OCI-LY7 (cell line): Measurements from ENCODE around the gene SPSB1.

Source experiments
- EZH2phosphoT487 ChIP-seq: fragments of 200-600 bp; sonication (generic); IDR thresholded peaks from 2 replicates; pipeline ENCODE4 v1.6.1; 2018; ENCODE audit warnings: low read depth, borderline replicate concordance, mild to moderate bottlenecking, mixed run types, antibody characterized with exemption, low read length, moderate library complexity, mixed read lengths
- TF ChIP-seq, protein P1 (sequence below): fragments of 200-600 bp; sonication (generic); conservative IDR thresholded peaks from 2 replicates; pipeline ENCODE4 v1.5.1; 2014; ENCODE audit warnings: mild to moderate bottlenecking, antibody characterized with exemption, low read length, moderate library complexity, mixed read lengths

GRCh38 chr1:9263276-9263855 is 29.3 kb upstream of the SPSB1 start:
- TF ChIP-seq, protein P1, sequence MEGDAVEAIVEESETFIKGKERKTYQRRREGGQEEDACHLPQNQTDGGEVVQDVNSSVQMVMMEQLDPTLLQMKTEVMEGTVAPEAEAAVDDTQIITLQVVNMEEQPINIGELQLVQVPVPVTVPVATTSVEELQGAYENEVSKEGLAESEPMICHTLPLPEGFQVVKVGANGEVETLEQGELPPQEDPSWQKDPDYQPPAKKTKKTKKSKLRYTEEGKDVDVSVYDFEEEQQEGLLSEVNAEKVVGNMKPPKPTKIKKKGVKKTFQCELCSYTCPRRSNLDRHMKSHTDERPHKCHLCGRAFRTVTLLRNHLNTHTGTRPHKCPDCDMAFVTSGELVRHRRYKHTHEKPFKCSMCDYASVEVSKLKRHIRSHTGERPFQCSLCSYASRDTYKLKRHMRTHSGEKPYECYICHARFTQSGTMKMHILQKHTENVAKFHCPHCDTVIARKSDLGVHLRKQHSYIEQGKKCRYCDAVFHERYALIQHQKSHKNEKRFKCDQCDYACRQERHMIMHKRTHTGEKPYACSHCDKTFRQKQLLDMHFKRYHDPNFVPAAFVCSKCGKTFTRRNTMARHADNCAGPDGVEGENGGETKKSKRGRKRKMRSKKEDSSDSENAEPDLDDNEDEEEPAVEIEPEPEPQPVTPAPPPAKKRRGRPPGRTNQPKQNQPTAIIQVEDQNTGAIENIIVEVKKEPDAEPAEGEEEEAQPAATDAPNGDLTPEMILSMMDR = no peak
- no peak for TF ChIP-seq EZH2phosphoT487
